ENCODE results near the gene LRRC70.
"Not testable (repeated sequence)": the region's sequence is repeated elsewhere in the genome, so short reads cannot be mapped to it uniquely, and the experiment has no call there.

The LRRC70 gene

GRCh38 chr5:62608529-62609511 lies 30.2 kb downstream of the LRRC70 start:
- no peak for DNase-seq

- DNase-seq = no peak
These were observed 35.7 kb downstream of the LRRC70 start for GRCh38 chr5:62614355-62614754.

- no peak for DNase-seq
These were observed 38.1 kb downstream of the LRRC70 start for GRCh38 chr5:62616615-62617277.

- DNase-seq = no peak
These were observed 39.3 kb downstream of the LRRC70 start for GRCh38 chr5:62617943-62618342.

- DNase-seq = no peak
These were observed 42.1 kb downstream of the LRRC70 start for GRCh38 chr5:62620761-62621160.

- DNase-seq = no peak
These were observed 42.7 kb downstream of the LRRC70 start for GRCh38 chr5:62621280-62621679.

GRCh38 chr5:62623271-62623670 lies 44.7 kb downstream of the LRRC70 start:
- DNase-seq = no peak

- not testable (repeated sequence) for DNase-seq
These were observed 45.8 kb downstream of the LRRC70 start for GRCh38 chr5:62624436-62624835.

GRCh38 chr5:62626534-62626933 lies 47.9 kb downstream of the LRRC70 start:
- no peak for DNase-seq

- DNase-seq = no peak
These were observed 48.5 kb downstream of the LRRC70 start for GRCh38 chr5:62627121-62627520.

GRCh38 chr5:62627901-62628300 lies 49.3 kb downstream of the LRRC70 start:
- DNase-seq = no peak
